Measurements from ENCODE around the gene FRAS1.

DNA sequence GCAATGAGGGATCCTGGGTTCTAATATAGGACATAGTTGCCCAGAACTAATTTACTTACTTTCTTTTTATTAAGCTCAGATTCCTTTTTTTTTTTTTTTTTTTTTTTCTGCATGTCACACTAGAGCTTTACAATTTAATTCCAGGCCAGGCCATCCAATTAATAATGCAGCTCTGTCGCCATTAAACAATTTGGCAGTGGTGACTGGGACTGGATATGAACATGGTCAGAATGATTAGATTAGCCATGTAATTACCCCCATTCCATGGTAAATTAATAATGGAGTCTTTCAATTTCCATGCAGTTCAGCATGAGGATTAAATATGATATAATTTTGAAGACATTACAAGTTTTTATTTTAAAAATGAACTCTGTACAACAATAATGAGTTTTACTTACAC lies 267.5 kb downstream of the FRAS1 start:
- TF ChIP-seq, protein P1, sequence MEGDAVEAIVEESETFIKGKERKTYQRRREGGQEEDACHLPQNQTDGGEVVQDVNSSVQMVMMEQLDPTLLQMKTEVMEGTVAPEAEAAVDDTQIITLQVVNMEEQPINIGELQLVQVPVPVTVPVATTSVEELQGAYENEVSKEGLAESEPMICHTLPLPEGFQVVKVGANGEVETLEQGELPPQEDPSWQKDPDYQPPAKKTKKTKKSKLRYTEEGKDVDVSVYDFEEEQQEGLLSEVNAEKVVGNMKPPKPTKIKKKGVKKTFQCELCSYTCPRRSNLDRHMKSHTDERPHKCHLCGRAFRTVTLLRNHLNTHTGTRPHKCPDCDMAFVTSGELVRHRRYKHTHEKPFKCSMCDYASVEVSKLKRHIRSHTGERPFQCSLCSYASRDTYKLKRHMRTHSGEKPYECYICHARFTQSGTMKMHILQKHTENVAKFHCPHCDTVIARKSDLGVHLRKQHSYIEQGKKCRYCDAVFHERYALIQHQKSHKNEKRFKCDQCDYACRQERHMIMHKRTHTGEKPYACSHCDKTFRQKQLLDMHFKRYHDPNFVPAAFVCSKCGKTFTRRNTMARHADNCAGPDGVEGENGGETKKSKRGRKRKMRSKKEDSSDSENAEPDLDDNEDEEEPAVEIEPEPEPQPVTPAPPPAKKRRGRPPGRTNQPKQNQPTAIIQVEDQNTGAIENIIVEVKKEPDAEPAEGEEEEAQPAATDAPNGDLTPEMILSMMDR (IDR thresholded peaks at IDR 0.05), result no peak
- TF ChIP-seq POLR2A (IDR thresholded peaks at IDR 0.05), result no peak
